Measurements from ENCODE around the gene F12.

- TF ChIP-seq TAF1 (IDR thresholded peaks at IDR 0.05; ENCODE audit: borderline replicate concordance, low read depth, low read length) (no peak), MAX (IDR thresholded peaks at IDR 0.05; ENCODE audit: low read depth) (no peak), EP300 (IDR thresholded peaks at IDR 0.05; ENCODE audit: borderline replicate concordance in 1 of 2, low read depth in 1 of 2, low read length in 1 of 2) (no peak), CTCF (IDR thresholded peaks at IDR 0.05) (no peak), PBX3 (IDR thresholded peaks at IDR 0.05) (no peak), EZH2phosphoT487 (IDR thresholded peaks at IDR 0.05; ENCODE audit: borderline replicate concordance, low read depth) (no peak)
Measured at GRCh38 chr5:177457852-177458681, 48.7 kb upstream of the F12 start.
